SK-N-SH (cell line): ENCODE measurements around the gene OTOG.

ENCODE experiments used
- RXRA ChIP-seq: IDR thresholded peaks from 2 replicates; pipeline ENCODE4 v1.4.0; 2012; ENCODE audit warnings: low read depth, mild to moderate bottlenecking, borderline replicate concordance
- SMC3 ChIP-seq: IDR thresholded peaks from 2 replicates; pipeline ENCODE4 v1.6.1; 2012; ENCODE audit warnings: low read depth, low read length, improper control_type of control experiment
- TCF12 ChIP-seq: IDR thresholded peaks from 2 replicates; pipeline ENCODE4 v1.4.0; 2012
- TF ChIP-seq, protein P1 (sequence below): fragments of 200-600 bp; sonication (generic); IDR thresholded peaks from 2 replicates; pipeline ENCODE4 v1.6.1; 2017; ENCODE audit warnings: antibody characterized with exemption, mild to moderate bottlenecking, moderate library complexity

DNA sequence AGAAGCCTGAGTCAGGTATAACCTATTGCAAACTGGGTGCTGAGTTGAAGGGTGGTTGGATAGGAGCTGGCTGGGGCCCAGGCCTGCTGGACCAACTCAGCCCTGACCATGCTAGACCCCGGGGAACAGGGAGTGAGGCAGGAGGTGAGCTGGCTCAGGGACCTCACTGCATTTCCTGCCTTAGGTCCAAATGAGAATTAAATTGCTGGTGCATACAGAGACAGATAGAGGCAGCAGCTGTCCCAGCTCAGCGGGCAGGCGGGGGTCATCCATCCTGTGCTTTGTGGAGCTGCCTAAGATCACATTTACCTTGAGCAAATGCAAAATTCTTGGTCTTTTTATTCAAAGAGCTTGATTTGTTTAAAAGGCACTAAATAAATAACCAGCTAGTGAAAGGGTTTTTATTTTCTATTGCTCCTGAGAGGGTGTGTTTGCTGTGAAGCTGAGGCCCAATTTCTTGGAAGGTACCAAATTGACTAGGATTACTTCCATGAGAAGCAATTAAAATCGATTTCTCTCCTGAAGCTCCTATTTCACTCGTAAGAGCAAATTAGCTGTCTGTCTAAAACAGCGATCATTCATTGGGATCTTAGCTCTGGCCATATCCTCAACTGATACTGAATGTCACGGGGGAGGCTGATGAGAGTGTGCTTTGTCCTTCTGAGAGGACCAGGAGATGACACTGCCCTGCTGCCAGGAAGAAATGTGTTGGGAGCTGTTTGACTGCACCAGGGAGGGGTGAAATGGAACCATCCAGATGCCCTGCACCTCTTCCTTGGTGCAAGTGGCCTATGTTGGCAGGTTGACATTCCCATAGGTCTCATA, 27.8 kb upstream of the OTOG start:
- TF ChIP-seq TCF12: no peak
- TF ChIP-seq, protein P1, sequence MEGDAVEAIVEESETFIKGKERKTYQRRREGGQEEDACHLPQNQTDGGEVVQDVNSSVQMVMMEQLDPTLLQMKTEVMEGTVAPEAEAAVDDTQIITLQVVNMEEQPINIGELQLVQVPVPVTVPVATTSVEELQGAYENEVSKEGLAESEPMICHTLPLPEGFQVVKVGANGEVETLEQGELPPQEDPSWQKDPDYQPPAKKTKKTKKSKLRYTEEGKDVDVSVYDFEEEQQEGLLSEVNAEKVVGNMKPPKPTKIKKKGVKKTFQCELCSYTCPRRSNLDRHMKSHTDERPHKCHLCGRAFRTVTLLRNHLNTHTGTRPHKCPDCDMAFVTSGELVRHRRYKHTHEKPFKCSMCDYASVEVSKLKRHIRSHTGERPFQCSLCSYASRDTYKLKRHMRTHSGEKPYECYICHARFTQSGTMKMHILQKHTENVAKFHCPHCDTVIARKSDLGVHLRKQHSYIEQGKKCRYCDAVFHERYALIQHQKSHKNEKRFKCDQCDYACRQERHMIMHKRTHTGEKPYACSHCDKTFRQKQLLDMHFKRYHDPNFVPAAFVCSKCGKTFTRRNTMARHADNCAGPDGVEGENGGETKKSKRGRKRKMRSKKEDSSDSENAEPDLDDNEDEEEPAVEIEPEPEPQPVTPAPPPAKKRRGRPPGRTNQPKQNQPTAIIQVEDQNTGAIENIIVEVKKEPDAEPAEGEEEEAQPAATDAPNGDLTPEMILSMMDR: no peak
- no peak for TF ChIP-seq RXRA
- TF ChIP-seq SMC3: no peak
